Stimulated activated CD8-positive, alpha-beta memory T cell treated with anti-CD3 and anti-CD28 coated beads, Interleukin-15, amount 100 ng/mL, for 24 hours (primary cell): Measurements from ENCODE around the gene KLHL22.
"Not testable (repeated sequence)": the region's sequence is repeated elsewhere in the genome, so short reads cannot be mapped to it uniquely, and the experiment has no call there.

Experiments used
- DNase-seq: peaks from one replicate; pipeline ENCODE4 v3.0.0-alpha.2; 2020; ENCODE audit warnings: low read depth

KLHL22 gene

DNA sequence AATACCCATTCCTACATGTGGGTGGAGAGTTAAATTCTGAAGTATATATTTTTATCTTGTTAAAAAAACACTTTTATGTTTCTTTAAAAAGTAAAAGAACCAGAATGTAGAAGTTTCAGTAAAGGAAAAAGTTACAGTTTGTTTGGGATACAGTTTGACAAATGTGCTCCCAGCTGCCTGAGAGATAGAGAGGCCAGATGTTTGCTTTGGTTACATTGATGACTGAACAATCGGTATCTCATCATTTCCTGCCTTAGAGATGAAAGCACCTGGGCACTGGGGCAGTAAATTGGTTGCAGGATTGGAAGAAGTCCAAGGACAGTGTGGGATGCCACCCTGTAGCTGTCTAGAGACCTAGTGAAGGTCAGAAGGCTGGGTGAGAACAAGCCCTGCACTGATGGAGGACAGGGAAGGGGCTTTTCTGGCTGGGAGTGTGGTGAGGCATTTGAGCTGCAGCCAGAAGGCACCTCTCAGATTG is 28.4 kb upstream of the KLHL22 start:
- DNase-seq, result no peak

DNA sequence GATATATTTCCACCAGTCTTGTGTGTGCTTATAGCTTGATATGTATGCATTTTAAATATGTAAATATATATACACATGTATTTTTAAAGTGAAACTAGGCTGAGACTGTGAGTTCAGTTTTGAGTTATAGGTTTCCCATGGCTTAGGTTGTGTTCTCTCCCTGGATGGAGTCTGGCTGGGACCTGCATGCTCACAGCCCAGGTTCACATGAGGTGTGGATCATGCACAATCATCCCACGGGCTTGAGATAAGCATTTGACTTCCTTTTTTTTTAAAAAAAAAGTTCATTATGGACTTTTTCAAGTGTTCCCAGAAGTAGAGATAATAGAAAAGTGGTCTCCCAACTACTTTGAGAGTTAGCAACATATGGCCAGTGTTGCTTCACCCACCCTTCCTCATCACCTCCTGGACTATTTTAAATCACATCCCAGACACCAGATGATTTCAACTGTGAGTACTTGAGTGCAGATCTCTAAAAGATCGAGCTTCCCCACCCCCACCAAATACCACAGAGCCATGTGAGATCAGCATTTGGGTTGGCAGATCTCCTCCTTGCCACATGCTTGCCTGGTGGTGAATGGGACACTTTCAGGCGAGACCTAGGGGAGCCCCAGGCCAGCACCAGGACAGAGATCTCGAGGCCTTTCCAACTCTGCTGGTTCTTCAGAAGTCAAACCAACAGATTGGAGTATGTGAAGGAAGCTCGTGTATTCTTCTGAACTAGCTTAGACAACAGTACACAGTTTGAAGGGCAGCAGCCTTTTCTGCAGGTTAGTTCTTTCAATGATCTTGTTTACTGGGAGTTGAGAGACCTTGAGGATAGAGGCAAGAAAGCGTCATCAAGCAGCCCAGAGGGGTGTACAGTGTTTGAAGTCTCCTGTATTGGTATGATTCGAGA is 27.7 kb upstream of the KLHL22 start:
- no peak for DNase-seq

DNA sequence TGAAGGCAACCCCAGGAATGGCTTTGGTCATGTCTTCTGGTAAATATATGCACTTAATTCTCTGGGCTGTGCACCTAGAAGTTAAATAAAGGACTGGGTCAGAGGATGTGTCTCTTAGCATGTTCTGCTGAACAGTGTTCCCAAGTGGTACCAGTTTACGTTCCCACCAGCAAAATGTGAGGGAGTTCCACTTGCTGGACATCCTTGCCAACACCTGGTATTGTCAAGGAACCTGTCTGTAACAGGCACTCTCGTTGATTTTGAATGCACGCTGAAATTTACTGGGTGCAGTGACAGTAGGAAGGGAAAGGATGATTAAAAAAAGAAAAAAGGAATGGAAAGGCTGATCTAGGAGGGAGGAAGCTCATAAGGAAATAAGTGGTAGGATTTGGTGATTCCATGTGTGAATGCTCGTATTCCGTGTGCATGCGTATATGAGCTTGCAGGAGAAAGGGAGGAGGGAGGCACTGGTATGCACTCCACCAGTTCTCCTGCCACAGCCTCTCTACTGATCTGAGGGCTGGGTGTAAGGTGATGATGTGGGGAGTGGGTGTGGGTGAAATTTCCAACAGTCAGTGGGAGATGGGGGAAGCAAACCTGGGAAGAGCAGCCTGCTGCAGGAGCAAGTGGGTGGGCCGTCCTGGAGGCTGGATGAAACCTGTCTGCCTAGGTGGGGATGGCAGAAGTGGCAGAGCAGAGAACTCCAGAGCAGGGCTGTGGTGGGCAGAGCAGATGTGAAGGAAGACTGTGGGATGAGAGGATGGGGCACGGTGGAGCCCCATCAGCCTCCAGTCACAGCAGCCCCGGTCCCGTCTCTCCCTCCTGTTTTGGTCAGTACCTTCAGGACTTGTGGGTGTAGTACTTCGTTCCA is 26.8 kb upstream of the KLHL22 start:
- no peak for DNase-seq

DNA sequence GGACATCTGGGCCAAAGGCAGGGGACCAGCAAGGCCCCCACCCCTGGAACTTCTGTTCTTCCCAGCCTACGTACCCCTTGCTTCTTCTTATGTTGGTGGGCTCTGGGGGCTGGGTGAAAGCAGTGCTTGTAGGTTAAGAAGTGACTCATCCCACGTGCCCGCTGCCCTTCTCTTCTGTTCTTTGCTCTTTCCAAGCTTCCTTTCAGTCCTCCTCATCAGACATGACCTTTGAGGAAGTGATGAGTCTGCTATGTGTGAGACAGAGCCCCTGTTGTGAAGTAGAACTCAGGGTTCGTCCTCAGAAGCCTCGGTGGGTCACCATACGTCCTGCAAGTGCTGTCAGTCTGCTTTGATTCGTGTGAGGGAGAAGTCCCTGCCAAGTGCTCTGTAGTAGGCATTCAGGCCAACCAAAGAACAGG is 24.5 kb upstream of the KLHL22 start:
- DNase-seq, result no peak

DNA sequence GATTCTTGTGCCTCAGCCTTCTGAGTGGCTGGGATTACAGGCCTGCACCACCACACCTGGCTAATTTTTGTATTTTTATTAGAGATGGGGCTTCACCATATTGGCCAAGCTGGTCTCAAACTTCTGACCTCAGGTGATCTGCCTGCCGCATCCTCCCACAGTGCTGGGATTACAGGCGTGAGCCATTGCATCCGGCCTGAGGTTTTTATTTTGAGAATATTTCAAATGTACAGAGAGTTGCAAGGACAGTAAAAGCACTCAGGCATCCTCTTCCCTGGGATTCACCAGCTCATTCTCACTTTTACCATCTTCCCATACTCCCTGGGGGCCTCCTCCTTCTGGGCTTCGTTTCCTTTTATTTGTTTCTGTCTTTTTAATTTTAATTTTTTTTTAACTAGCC is 24.0 kb upstream of the KLHL22 start:
- no peak for DNase-seq

DNA sequence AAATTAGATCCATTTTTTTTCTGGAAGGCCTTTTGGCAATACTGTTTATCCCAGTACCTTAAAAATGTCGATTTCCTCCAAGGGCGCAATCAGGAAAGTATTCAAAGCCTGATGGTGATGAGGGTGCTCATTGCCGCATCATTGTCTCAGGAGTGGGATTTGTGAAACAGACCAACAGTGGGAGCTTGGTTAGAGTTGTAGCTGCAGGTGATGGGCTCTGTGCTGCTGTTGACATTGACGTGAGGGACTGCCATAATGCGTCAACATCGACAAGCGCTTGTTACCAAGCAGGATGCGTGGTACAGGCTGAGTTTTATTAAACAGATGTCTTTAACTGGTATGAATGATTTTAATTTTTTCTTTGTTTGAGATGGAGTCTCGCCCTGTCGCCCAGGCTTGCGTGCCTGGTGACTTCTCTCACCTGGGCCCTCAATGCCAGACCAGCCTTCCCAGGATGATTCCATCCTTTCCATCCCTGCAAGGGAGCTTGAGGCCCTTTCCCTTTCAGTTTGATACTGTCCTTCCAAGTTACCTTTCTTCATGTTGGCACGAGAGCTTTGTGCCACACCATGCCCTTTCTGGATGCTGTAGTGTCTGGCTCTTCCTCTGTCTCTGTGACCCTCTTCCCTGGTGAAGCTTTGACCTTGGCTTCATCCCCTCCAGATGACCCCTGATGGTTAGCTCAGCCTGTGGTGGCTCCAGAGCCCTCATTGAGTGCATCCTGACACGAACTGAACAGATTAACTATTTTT is 22.4 kb upstream of the KLHL22 start:
- no peak for DNase-seq

DNA sequence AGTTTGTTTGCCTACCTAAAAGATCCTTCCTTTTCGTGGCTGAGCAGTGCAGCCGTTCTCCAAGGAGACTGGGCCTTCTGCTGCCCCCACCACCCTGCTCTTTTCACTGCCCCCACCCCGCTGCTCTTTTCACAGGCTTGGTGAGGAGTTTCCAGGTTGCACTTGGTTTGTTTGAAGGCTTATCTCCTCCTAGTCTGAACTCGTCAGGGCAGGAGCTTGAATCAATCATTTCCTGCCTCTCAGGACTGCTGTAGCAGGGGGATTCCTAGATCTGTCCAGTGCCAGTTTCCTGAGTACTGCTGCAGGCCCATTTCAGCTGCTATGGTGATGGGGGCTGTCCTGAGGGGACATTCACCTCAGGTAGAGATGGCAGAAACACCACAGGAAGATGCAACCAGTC is 21.8 kb upstream of the KLHL22 start:
- DNase-seq, result no peak

DNA sequence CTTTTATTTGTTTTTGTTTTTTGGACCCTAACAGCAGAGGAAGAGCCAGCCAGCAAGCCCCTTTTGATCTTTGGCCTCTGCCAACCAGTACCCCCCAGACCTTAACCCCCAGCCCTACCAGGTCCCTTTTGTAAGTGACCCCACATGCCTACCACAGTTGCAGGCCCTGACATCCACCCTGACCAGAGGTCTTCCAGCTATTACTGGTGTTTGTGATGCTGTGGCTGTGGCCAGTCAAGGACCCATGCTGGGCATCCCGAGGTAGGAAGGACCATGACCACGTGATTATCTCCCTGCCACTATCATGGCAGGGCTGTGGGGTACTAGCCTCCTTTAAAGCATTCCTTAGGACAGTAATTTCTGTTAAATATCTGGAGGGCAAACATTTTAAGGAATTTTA is 20.8 kb upstream of the KLHL22 start:
- no peak for DNase-seq

DNA sequence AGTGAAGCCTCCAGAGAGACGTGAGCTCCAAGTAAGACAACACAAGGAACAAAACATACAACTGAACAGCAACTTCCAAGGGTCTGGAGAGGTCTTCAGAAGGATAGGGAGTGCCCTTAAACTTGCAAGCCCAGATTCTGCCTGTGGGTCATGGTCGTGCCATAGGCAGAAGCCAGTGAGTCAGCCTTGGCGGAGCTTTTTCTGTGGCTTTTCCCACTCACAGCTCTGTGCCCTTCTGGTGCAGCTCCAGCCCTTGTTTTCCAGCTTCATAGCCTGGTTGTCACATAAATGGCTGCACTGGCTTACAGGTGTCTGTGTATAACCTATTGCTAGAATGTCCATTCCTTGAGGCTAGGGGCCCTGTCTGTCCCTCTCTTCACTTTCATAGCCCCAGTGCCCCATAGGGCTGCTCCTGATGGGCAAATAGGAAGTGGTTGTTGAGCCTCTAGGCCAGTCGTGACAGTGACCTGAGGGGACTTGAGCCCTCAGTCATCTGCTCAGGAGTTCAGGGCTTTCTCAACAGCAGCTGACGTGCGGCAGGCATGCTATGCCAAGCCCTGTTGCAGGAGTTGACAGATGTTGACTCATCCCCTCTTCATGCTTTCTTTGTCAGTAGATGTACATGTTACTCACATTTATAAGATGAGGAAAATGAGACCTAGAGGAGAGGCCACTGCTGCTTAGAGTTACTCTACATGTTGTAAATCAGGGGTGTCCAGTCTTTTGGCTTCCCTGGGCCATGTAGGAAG is 19.2 kb upstream of the KLHL22 start:
- DNase-seq, result no peak

DNA sequence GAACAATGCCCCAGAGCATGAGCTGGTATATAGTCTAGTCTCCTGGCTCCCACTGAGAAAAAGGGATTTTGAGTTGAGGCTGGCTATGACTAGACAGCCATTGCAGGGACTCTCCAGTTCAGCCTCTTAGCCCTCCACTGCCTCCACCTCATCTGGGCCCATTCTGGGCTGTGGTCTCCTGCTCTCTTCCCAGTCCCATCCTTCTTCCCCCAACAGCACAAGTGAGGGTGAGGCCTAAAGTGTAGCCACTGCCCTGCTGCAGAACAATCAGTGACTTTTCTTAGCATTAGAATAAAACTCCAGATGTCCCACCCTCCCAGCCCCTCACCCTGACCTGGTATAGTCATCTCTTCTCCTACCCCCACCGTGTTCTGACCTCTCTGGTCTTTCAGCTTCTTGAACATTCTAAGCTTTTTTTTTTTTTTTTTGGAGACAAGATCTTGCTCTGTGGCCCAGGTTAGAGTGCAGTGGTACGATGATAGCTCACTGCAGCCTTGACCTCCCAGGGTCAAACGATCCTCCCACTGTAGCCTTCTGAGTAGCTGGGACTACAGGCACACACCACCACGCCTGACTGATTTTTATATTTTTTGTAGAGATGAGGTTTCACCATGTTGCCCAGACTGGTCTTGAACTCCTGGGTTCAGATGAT is 16.1 kb upstream of the KLHL22 start:
- DNase-seq, result no peak

DNA sequence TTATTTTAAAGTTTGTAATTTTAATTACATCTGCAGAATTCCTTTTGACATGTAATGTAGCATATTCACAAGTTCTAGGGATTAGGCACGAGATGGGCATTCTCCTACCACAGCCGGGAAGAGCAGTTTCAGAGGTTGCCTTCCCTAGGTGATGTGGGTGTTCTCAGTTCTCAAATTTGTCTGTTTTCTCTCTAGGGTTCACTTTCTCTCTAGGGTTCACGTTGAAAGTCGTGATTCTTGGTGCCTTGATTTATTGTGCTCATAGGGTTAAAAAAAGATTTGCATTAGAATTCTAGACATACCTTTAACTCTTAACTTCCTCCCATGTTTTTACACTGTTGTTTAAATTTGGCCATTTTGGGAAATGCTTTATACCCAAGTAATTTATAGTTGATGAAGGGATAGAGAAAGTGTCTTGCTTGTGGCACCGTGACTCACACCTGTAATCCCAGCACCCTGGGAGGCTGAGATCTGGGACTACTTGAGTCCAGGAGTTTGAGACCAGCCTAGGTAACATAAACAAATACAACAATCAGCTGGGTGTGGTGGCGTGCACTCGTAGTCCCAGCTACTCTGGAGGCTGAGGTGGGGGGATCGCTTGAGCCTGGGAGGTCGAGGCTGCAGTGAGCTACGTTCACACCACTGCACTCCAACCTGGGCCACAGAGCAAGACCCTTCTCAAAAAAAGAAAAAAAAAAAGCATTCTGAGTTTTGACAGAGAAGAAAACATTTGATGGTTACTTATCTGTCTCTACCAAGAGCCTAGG is 15.4 kb upstream of the KLHL22 start:
- DNase-seq, result no peak

DNA sequence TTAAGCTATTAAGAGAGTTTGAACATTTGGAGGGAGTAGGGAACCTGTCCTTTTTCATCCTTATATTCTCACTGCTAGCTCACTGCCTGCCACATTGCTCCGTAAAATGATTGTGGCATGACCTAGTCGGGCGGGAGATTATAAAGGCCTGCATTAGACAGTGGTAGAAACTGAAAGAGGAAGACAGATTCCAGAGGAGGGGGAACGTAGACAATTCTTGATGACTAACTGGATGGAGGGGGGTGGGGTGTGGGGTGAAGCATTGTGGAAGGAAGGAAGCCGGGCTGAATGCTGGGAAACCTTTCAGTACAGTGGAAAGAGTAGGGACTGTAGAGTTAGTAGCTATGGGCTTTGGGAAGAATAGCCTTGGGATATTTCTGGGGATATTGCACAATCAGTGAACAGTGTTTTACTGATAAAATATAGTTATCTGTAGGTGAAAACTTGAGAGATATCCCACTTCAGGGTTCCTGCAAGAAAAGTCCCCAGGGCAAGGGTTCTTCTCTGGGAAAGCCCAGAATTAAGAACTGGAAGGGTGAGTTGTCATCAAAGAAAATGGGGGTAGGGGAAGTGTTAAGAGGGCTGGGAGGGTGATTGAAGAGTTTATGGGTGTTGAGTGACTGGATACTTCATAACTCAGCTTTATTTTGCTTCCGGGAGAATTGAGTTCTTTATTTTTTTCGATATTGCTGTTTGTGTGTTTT is 13.9 kb upstream of the KLHL22 start:
- DNase-seq, result no peak

DNA sequence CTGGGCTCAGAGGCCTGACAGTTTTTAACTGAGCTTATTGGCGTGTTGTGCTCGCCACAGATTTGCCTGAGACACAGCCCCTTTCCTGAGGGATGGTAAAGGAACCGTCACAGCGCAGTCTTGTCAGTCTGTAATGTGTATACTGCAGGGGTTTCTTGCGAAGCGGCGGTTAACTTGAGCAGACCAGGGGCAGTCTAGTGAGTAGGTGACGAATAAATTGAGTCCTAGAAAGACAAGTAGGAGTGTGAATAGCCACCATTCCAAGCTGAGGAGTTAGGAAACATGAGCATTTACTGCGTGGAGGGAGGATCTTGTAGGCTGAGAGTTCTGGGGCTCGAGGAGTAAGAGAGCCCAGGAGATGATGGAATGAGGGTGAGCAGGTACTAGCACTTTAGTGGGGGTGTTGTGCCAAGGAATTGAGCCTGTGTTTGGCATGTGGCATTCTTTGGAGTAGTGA is 13.2 kb upstream of the KLHL22 start:
- DNase-seq, result no peak

DNA sequence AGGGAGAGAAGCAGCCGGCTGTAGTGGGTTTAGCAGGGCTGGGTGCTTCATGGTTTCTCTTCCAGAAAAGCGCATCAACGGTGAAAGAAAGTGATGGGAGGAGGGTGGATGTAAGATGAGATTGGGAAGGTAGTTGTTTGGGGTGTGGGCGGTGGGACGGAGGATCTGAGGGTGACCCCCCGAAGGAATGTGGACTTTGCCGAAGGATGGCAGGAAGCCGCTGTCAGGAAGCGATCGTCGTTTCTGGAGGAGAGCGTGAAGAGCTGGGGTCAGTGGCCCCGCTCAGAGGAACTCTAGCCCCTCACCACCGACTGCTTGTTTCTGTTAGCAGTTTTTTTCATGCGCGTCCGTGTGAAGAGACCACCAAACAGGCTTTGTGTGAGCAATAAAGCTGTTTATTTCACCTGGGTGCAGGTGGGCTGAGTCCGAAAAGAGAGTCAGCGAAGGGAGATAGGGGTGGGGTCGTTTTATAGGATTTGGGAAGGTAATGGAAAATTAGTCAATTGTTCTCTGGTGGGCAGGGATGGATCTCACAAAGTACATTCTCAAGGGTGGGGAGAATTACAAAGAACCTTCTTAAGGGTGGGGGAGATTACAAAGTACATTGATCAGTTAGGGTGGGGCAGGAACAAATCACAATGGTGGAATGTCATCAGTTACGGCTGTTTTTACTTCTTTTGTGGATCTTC is 12.6 kb upstream of the KLHL22 start:
- not testable (repeated sequence) for DNase-seq

DNA sequence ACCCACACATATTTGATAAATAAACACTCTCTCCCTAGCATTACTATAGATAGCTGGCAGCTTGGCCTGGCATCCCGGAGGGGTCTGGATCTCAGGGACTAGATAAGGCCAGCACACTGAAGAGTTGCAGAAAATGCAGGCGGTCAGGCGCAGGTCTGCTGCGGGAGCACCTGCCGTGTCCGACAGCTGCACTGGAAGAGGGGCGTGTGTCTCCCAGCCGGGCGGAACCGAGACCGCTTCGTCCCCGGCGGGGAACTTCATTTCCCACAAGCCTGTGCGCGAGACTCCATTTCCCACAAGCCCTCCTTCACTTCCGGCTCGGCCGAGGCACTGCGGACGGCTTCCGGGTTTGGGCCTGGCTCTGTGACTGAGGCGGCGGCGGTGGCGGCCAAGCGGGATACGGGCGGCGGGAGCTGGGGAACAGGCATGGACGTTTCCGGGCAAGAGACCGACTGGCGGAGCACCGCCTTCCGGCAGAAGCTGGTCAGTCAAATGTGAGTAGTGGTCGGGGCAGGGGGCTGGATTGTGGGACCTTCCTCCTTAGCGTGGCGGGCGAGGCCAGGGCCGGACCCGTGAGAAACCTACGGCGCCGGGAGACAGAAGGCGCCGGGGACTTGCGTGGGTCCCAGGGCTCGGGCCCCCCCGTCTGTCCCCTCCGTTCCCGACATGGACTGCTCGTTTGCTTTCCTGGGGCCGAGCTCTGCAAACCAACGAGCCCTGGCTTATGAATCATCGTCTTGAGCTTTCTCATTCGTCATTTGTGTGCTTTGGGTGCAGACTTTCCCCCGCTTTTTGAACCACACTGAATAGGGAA is 11.9 kb upstream of the KLHL22 start, which contains the start of gene MED15:
Gene MED15, plus strand, starts transcription at position 358 of the 814 bp plus-strand sequence. Its CDS starts 69 bp downstream, at position 427.
- peak; percentile 73 for DNase-seq

DNA sequence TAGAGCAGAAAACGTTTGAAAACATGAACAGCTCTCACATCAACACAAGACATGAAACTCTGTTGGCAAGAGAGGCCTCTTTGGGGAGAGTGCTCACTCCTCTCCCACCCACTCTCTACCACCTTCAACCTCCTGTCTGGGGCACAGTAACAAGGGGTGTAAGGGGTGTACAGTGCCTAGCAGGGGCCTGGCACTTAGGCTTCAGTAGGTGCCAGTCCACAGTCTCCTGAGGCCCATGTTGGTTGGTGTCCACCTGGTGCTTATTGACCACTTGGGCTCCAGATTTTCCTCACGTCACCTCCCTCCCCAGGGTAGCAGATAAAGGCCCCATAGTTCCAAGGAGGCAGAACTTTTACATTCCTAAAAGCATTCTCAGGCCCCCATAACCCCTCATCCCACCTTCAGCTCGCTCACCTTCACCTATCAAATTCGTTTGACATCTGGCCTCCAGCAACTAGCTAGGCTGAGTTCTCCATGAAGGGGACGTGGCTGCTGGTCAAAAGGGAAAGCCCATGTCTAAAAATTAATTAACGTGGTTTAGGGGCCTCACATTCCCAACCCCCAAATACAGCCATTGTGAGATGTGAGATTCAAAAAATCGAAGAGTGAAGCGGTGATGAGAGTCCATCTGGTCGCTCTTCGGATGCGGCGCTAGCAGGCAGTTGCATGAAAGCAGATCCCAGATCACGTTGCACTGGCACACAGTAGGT is 11.1 kb upstream of the KLHL22 start:
- DNase-seq, result no peak

DNA sequence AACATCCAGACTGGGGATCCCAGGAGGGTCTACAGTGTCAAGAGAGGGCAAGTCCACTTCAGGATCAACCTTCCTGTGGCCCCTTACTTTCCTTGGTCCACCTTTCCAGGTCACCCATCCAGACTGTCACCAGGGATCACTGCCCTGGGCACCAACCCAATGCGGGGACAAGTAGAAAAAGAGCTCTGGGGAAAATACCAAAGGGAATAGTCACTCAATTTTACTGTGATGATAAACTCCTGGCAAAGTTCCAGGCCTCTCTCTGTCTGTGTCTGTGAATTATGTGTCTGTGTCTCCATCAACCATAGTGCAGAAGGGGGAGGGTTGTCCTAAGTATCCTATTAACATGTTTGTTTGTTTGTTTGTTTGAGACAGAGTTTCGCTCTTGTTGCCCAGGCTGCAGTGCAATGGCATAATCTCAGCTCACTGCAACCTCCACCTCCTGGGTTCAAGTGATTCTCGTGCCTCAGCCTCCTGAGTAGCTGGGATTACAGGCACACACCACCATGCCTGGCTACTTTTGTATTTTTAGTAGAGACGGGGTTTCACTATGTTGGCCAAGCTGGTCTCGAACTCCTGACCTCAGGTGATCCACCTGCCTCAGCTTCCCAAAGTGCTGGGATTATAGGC is 8.8 kb upstream of the KLHL22 start:
- not testable (repeated sequence) for DNase-seq
